Glomerular visceral epithelial cell (primary cell): ENCODE data around the gene DIAPH1.

Experiments used
- DNase-seq: peaks from one replicate; pipeline ENCODE4 v3.0.0-alpha.2; 2016; ENCODE audit errors: extremely low spot score

Gene DIAPH1

DNA sequence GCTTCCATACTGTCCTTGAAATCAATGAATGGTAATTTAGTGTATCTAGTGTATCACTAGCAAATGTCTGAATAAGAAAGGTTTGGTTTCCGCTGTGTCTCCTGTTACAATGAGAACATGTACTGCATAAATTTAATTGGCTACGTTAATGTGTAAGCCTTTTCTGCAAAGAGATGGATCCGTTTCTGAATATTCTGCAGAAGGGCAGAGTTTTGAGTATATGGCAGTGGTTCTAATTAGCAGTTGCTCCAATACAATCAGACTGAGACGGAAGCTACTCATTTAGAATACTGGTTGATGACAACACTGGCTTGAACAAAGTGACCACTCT lies 134.5 kb downstream of the DIAPH1 start:
- no peak for DNase-seq

DNA sequence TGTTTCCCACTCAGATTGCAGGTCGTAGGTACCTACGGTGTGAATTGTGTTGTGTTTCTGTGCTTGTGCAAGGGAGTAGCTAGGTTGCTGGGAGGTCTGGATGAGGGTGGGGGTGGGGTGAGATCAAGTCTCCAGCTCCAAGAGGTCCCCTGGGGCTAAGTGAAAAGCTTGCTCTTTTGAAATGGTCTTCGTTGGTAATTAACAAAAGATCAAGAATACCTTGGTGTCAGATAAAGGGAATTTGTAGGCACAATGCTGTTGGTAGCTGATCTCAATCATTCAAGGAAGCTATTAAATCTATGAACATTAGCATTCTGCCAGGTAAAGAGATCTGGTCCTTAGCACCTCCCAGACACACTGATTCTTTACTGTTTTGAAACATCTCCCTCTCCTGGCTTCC lies 134.9 kb downstream of the DIAPH1 start:
- DNase-seq, result no peak

DNA sequence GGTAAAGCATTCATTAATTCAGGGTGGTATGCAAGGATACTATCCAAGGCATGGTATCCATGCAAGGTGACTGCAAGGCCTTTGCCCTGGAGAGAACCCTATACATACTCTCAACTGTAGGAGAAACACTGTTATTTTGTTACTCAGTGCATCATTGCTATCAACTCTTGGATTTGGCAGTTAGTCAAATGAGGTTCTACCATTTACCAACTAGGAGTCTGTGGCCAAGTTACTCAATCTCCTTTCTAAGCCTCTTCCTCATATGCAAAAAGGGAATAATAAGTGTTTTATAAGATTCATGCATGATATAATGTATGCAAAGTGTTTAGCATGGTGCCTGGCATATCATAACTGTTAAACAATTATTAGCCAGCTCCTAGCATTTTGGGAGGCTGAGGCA lies 139.0 kb downstream of the DIAPH1 start:
- no peak for DNase-seq

DNA sequence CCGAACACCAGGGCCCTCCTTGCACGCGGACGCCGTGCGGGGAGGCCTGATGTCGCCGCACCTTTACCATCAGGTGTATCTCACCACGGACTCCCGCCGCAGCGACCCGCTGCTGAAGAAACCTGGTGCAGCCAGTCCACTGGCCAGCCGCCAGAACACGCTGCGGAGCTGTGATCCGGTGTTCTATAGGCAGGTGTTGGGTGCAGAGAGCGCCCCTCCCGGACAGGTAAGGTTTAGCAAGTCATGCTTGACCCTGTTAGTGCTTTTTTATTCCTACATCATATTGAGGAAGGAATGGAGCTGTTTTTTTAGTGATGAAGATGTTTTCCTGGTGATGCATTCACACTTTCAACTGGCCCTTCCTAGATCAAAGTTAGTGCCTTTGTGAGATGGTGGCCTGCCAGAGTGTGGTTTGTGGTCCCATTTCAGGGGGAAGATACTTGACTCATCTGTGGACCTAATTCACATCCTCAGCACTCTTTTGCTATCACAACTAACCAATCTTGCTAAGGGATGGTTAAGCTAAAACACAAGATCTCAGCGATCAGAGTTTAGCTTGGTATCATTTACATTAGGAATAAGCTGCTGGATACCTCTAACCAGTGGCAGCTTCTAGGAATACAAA lies 140.4 kb downstream of the DIAPH1 start:
- peak; percentile 40 for DNase-seq

DNA sequence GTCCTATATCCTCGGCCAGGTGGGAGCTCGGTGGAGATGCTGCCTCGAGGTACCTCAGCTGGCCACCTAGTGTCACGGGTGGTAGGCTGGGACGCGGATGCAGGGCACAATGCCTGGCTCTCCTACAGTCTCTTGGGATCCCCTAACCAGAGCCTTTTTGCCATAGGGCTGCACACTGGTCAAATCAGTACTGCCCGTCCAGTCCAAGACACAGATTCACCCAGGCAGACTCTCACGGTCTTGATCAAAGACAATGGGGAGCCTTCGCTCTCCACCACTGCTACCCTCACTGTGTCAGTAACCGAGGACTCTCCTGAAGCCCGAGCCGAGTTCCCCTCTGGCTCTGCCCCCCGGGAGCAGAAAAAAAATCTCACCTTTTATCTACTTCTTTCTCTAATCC lies 141.0 kb downstream of the DIAPH1 start:
- DNase-seq, result no peak

DNA sequence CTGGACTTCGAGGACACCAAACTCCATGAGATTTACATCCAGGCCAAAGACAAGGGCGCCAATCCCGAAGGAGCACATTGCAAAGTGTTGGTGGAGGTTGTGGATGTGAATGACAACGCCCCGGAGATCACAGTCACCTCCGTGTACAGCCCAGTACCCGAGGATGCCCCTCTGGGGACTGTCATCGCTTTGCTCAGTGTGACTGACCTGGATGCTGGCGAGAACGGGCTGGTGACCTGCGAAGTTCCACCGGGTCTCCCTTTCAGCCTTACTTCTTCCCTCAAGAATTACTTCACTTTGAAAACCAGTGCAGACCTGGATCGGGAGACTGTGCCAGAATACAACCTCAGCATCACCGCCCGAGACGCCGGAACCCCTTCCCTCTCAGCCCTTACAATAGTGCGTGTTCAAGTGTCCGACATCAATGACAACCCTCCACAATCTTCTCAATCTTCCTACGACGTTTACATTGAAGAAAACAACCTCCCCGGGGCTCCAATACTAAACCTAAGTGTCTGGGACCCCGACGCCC lies 141.7 kb downstream of the DIAPH1 start:
- no peak for DNase-seq

DNA sequence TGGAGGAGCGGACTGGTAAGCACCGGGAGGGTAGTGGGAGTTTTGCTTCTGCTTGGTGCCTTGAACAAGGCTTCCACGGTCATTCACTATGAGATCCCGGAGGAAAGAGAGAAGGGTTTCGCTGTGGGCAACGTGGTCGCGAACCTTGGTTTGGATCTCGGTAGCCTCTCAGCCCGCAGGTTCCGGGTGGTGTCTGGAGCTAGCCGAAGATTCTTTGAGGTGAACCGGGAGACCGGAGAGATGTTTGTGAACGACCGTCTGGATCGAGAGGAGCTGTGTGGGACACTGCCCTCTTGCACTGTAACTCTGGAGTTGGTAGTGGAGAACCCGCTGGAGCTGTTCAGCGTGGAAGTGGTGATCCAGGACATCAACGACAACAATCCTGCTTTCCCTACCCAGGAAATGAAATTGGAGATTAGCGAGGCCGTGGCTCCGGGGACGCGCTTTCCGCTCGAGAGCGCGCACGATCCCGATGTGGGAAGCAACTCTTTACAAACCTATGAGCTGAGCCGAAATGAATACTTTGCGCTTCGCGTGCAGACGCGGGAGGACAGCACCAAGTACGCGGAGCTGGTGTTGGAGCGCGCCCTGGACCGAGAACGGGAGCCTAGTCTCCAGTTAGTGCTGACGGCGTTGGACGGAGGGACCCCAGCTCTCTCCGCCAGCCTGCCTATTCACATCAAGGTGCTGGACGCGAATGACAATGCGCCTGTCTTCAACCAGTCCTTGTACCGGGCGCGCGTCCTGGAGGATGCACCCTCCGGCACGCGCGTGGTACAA lies 142.5 kb downstream of the DIAPH1 start:
- DNase-seq, result peak; percentile 76

DNA sequence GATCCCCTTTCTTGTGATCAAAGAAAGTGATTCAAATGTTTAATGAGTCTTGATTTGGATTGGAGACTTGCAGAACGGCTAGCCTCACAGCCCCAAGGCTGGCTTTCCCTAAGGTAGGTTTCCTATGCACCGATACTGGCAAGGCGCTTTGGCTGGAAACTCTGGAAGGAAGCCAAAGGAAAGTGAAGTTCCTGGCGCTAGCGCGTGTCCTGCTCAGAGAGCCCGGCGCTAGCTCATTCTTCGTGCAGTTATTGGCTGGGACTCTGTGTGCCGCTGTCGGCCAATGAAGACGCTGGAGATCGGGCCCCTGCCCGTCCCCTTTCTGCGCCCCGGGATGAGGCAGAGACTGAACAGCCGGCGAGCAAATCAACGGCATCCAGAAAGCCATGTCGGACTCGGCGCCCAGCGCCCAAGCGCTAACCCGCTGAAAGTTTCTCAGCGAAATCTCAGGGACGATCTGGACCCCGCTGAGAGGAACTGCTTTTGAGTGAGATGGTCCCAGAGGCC lies 143.1 kb downstream of the DIAPH1 start, which contains the start of gene PCDHGC3:
TSS of gene PCDHGC3 (plus strand) at position 342 of the 507 bp plus-strand sequence. CDS start at position 493, 151 bp downstream.
- DNase-seq, result peak; percentile 97

DNA sequence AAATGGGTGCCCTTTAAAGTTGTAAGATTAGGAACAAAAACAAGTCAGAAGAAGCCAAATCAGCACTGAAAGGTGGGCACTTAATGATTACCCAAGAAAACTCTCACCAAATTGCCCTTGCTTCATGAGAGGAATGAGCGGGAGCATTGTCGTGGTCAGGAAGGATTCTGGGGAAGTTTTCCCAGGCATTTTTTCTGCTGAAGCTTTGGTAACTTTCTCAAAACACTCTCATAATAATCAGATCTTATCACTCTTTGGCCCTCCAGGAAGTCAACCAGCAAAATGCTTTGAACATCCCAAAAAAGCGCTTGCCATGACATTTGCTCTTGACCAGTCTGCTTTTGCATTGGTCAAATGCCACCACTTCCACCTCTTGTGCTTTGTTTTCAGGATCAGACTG lies 153.4 kb downstream of the DIAPH1 start:
- DNase-seq, result peak; percentile 52
